CD4-positive, alpha-beta T cell treated with Interleukin-6 at 100 ng/mL for 8 hours (primary cell): ENCODE measurements around the gene CDK19.
"Not testable (repeated sequence)": the region's sequence is repeated elsewhere in the genome, so short reads cannot be mapped to it uniquely, and the experiment has no call there.

ENCODE experiments used
- DNase-seq: peaks from one replicate; pipeline ENCODE4 v3.0.0-alpha.2; 2020; ENCODE audit warnings: mixed read lengths, low spot score

CDK19 gene

DNA sequence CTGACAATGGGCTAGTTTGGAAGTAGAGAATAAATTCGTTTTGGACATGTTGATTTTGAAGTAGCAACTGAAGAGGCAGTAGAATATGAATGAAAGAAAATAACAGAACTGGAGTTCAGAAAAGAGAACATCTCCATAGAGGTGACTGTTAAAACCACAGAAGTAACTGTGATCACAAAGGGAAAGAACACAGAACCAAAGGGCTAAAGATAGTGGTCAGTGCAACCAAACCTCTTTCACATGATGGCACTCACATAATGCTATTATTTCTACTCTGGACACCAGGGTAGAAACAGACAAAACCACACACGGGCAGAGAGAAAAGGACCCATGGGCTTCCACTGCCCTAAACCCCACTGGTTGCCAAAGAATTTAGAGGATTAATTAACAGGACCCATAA lies 58.5 kb downstream of the CDK19 start:
- no peak for DNase-seq

DNA sequence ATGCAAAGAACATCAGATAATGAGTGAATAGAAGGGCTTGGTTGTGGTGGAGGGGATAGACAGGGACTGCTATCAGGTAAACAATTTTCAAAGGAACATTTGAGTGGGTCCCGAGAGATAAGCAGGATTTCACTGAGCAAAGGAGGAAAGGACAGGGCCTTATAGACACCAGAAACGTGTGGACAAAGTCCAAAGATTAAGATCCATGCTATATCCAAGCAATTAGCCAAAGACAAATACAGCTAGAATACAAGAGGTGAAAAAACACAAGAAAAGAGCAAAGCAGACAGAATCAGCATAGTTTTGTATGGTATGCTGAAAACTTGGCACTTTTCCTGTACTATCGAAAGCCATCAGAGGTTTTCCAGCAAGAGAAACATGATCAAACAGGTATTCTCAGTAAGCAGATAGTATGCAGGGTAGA lies 59.8 kb downstream of the CDK19 start:
- no peak for DNase-seq

DNA sequence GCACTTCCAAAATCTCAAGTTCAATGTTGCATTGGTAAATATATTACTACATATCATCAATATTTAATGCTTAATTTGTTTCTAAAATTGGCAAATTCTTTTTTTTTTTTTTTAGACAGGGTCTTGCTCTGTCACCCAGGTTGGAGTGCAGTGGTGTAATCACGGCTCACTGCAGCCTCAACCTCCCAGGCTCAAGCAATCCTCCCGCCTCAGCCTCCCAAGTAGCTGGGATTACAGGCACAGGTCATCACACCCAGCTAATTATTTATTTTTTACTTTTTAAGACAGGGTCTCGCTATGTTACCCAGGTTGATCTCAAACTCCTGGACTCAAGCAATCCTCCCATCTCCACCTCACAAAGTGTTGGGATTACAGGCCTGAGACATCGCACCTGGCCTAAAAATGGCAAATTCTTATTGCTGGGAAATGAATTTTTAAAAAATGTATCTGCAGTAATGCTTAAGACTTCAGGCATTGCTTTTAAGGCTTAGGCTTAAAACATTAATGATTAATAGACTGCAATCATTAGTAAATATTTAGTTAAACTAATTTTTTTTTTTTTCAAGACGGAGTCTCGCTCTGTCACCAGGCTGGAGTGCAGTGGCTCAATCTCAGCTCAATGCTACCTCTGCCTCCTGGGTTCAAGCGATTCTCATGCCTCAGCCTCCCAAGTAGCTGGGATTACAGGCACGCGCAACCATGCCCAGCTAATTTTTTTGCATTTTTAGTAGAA lies 61.2 kb downstream of the CDK19 start:
- DNase-seq: not testable (repeated sequence)

DNA sequence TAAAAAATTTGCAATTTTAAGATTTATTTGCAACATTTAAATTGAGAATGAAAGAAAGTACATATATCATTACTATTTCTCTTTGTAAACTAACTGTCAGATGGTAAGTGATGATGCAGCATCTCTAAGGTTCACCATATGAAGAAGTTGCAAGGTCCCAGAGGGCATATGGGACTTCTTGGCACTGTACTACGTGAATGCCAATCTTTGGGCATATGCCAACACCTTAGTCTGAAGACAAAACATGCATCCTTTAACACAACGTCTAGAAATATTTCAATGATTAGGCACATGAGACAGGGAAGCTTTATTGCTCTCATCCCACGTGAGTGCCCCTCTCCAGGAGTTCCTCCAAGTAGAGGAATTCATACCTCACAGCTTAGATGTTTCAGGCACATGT lies 66.8 kb downstream of the CDK19 start:
- DNase-seq: no peak

DNA sequence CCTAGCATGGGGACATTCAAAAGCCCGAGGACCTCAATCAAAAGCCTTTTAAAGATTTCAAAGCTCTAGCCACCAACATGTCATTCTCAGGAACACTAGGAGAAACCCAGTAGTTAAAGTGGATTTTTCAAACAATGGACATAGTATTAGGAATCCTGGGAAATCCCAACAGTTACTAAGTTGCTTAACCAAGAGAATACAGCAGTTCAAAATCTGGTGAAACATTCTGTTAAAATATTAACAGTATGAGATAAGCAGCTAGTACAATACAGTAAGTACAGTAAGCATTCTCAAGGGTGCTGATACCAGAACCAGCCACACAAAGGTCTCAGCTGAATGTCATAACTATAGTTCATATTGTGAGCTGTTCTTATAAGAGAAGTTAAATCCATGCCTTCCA lies 68.6 kb downstream of the CDK19 start:
- no peak for DNase-seq

DNA sequence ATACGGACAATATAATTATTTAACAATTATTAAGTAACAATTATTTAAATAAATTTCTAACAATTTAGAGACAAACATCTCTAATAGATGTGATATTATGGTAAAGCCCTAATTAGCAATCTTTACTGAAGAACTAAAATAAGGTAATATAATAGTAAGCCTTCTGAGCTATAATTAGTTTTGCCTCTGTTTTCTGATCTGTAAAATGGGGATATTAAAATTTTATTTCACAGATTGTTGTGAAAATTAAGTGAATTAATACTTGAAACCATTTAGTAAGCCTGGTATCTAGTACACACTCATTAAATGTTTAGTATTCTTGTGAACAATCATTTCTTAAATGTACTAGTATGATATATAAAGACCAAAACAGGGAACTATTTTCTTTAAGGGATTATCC lies 70.3 kb downstream of the CDK19 start:
- DNase-seq: no peak

DNA sequence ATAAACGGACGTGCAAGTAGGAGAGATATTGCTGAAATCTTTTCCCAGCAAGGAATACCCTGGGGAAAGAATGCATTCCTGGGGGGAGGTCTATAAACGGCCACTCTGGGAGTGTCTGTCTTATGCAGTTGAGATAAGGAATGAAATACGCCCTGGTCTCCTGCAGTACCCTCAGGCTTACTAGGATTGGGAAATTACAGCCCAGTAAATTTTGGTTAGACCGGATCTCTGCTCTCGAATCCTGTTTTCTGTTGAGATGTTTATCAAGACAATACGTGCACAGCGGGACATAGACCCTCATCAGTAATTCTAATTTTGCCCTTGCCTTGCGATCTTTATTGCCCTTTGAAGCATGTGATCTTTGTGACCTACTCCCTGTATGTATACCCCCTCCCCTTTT lies 72.7 kb downstream of the CDK19 start:
- DNase-seq: not testable (repeated sequence)

DNA sequence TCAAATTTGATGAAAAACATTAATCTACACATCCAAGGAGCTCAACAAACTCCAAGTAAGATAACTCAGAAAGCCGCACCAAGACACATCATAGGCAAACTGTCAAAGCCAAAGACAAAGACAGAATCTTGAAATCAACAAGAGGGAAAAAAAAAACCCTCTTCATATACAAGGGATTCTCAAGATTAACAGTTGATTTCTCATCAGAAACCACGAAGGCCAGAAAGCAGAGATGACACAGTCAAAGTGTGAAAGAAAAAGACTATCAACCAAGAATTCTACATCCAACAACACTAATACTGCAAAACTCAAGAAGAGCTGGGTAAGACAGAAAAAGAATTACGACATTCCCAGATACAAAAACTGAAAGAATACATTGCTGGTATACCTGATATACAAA lies 73.8 kb downstream of the CDK19 start:
- DNase-seq: no peak

DNA sequence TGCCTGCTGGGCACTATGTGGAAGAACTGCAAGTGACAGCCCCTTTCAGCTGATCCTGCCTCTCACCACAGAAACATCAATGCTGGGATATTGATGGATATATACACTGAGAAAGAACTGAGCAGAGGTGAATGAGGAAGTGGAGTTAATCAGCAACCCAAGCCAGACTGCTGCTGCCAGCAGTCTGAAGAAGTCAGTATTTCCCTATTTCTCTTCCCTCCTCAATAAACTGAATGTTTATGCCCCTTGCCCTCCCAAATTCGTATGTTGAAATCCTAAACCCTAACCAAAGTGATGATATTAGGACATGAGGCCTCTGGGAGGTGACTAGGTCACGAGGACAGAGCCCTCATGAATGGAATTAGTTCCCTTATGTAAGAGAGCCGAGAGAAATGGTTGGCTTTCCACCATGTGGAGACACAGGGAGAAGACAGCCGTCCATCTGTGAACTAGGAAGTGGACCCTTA lies 76.3 kb downstream of the CDK19 start:
- DNase-seq: no peak

DNA sequence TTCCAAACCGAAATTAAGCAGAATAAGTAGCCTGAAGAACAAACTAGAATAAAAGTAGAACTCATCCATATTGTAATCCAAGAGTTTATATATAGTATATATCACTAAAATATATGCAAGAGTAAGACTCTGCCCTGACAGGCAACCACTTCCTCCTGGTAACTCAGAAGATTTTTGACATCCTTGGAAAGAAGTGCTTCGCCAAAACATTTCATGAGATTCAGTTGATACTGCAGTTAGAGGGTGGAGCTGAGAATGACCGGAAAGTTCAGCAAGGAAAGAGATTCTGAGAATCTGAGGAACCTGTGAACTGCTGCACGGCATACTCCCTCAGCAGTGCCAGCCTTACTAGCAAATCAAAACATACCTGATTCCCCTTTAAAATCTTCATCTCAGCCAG lies 79.6 kb downstream of the CDK19 start:
- no peak for DNase-seq

DNA sequence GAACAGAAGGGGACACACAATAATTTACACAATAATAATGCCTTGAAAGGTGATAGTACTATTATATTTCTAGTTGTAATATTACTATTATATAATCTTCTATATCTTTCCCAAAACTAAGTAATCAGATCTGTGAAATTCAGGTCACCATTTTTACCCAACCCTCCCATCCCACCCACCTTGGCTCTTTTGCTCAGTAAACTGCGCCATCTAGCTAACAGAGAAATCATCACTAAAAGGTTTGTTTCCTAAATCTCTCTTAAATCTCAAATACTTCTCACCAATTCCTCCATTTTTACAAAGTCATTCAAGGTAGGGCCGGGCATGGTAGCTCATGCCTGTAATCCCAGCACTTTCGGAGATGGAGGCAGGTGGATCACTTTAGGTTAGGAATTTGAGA lies 83.4 kb downstream of the CDK19 start:
- DNase-seq: no peak

DNA sequence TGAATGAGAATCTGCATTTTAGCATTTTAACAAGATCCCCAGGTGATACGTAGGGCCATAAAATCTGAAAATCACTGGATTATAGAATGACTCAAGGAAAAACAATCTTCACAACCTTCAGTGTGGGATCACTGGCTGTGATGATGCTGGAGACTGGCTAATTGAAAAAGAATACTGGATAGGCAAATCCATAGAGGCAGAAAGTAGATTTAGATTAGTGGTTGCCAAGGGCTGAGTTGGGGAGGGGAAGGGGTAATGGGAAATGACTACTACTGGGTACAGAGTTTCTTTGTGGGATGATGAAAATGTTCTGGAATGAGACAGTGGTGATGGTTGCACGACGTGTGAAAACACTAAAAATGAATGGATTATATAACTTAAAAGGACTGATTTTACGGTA lies 84.1 kb downstream of the CDK19 start:
- no peak for DNase-seq

DNA sequence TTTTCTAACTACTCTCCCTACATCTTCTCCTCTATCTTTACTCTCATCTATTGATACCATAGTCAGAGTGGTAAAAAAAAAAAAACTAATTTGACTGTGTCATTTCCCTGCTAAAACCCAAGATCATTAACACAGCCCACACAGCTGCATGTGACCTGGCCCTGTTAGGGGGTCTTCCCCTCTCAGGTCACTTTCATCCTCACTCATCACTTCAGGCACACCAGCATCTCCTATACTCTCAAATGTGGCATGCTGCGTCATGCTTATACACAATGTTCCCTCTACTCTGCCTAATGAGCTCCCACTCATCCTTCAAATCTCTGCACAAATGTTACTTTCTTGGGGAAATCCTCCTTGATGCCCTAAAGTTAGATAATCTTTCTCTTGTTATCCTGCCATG lies 86.8 kb downstream of the CDK19 start:
- no peak for DNase-seq

DNA sequence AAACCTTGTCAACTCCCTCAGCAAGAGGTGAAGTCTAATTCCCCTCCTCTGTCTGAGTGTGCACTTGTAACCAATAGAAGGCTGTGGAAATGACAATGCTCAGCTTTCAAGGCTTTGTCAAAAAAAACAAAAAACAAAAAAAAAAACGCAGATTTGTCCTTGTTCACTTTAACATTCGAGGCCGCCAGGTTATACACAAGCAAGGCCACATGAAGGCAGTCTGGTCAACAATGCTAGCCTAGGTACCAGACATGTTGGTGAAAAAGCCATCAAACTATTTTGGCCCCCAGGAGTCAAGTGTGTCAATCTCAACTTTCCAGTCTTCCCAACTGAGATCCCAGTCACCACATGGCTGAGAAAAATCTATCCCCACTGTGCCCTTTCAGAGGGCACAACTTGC lies 92.3 kb downstream of the CDK19 start:
- no peak for DNase-seq

DNA sequence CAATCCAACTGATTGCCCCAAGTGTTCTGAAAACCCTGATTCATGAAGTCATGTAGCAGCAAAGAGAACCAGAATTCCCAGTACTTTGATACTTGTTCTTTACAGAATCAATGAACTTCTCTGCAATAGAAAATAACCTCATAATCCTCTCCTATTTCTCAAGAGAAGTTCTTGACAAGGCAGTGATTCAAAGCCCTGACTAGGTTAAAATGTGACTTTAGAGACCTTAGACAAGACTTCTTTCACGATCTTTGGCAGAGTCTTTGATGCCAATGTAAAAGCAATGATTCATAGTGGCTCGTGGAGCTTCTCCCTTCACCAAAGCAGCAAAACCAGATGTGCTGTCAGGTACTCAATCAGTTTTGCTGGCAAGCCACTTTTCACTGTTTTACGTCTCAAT lies 95.2 kb downstream of the CDK19 start:
- no peak for DNase-seq

DNA sequence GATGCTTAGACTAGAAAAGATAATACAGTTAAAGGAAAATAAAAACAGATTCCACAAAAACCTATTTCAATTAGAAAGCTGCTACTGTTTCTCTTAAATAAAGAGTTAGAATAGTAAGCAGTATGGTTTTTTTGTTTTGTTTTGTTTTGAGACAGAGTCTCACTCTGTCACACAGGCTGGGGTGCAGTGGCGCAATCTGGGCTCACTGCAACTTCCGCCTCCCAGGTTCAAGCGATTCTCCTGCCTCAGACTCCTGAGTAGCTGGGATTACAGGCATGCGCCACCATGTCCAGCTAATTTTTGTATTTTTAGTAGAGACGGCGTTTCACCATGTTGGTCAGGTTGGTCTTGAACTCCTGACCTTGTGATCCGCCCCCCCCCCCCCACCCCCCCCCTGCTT lies 95.7 kb downstream of the CDK19 start:
- not testable (repeated sequence) for DNase-seq

DNA sequence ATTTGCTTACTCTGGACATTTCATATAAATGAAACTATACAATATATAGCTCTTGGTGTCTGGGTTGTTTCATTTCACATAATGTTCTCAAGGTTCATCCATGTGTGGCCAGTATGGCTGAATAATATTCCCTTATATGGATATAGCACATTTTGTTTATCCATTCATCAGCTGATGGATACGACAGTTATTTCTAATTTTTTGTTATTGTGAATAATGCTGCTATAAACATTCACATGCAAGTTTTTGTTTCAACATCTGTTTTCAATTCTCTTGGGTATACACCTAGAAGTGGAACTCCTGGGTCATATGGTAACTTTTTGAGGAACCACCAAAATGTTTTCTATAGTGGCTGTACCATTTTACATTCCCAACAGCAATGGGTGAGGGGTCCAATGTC lies 101.1 kb downstream of the CDK19 start:
- DNase-seq: no peak

DNA sequence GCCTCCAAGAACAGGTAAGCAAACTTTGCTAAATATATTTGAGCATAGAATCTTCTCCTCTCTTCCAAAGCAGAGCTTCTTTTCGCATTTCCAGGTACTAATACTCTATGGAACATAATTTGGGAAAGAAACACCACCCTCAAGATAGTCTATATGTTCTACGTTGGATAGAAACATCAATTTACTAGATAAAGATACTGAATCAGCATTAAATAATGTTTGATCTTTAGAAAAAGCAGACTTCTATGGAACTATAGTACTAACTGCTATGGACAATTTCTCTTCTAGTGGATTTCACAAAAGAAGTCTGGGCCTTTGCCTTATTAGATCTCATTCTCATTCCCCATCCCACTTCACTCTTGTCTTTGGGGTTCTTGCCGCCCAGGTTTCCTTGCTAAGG lies 103.0 kb downstream of the CDK19 start:
- DNase-seq: no peak

DNA sequence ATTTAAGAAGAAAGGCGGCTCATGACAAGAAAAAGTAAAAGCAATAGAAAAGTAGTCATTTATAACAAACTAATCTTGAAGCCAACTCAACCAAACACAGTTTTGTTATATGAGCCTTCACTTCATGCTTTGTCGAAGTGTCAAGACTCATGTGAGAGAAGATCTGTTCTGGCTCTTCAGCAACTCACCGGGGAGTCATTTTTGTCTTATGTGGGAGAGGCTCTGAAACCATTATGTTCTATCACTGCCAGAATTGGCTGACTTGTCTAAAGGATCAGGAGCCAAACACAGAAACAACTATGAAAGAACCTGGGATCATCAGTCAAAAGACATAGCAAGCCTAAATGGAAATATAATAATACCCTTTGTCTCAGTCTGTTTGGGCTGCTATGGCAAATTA lies 105.2 kb downstream of the CDK19 start:
- DNase-seq: no peak

DNA sequence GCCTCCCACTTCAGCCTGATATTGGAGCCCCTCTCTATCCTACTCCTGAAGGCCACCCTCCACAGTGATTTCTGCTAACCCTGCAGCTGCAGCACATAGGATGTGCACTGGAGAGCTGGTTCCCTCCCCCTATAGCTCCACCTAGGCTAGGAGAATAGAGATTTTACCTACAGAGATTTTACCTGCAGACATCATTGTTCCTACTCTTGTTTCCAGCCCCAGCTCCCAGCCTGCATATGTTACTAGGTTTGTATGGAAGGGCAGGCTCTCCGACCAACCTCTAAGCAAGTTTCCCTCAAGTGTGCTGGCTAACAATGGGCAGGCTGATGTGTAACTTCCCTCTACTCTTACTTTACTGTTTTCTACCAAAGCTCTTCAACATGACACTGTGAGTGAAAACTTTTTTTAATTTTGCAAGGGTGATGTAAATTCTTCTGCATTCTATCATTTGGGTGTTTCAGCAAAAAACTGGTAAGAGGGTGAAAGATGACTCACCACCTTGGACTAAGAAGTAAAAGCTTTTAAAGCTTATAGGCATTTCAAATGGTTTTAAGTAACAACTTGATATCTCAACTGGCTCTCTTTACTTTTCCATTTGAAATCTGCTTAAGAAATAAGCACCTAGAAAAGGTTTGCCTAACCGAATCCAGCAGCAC lies 106.8 kb downstream of the CDK19 start:
- no peak for DNase-seq

DNA sequence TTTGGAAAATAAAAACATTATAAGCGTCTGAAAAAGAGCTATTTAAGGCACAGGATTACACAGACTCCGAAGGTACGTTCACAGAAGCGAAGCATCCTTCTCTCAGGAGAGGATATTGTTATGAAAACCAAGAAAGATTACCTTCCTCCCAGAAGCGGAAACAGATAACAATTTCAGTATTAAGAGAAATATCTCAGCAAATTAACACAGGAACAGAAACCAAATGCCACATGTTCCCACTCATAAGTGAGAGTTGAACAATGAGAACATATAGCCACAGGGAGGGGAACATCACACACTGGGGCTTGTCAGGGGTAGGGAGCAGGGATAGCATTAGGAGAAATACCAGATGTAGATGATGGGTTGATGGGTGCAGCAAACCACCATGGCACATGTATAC lies 109.7 kb downstream of the CDK19 start:
- no peak for DNase-seq

DNA sequence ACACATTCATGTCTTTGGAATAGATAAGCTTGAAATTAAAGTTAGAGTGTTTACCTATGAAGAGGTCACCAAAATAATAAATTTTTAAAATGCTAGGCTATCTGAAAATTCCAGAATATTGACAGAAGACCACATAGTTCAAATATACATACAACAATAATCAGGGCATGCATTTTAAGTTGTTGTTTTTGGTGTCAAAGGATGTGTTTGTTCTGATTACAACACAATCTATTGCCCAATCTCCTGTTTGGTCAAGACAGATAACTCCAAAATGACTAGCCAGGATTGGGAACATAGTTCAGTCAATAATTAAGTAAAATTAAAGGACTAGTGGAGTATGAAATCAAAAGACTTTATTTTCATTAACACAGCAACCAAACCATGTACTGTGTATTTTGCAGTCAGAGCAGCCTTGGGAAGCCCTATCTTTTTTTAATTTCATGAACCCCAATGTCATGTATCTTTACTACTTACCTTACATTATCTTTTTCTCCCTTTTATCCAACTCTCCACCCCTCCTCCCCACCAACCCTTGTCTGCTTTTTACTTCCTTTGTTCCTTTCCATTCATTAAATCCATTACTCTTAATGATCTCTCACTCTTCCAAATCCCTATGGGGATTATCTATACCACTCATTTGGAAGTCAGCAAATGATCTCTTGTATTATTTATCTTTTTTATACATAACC lies 111.2 kb downstream of the CDK19 start:
- DNase-seq: no peak
